ENCODE results near the gene SRF.

SRF gene

DNA sequence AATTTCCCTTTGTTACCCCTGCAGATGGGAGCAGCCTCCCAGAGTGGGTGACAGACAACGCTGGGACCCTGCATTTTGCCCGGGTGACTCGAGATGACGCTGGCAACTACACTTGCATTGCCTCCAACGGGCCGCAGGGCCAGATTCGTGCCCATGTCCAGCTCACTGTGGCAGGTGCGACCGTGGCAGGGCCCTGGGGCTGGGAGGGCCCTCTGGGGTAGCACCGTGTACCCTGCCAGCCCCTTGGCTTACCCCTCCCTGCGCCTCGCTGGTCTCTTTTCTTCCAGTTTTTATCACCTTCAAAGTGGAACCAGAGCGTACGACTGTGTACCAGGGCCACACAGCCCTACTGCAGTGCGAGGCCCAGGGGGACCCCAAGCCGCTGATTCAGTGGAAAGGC lies 29.4 kb upstream of the SRF start:
- peaks cover 9% of the 10 kb centered on the region for H3K4me1 ChIP-seq (ENCODE audit: insufficient read depth, low read length, severe bottlenecking)
- no peaks in the 10 kb centered on the region for H3K79me2 ChIP-seq (ENCODE audit: insufficient read depth, low read length)
- no peaks in the 10 kb centered on the region for H3K9me3 ChIP-seq (ENCODE audit: low read length)
- H3K36me3 ChIP-seq (ENCODE audit: insufficient read depth, low read length) = no peaks in the 10 kb centered on the region
- H3K9ac ChIP-seq (ENCODE audit: low read length) = no peak overlapping the region
- no peaks in the 10 kb centered on the region for H3F3A ChIP-seq (ENCODE audit: insufficient read depth, low read length)
- H2AFZ ChIP-seq (ENCODE audit: low read length) = no peak overlapping the region
- no peak overlapping the region for H3K27ac ChIP-seq (ENCODE audit: low read depth, low read length, poor library complexity, severe bottlenecking)
- no peaks in the 10 kb centered on the region for H3K27me3 ChIP-seq (ENCODE audit: insufficient read depth, low read length)
- H3K4me3 ChIP-seq (ENCODE audit: low read depth, low read length, poor library complexity, severe bottlenecking) = no peak overlapping the region
- H4K20me1 ChIP-seq (ENCODE audit: insufficient read depth, low read length) = no peaks in the 10 kb centered on the region
- no peaks in the 10 kb centered on the region for H3K9me2 ChIP-seq (ENCODE audit: low read depth, low read length)
- TF ChIP-seq EZH2 (IDR thresholded peaks at IDR 0.05; ENCODE audit: borderline replicate concordance, low read length) (no peak), CTCF (IDR thresholded peaks at IDR 0.05; ENCODE audit: low read length) (no peak)
- H3K4me2 ChIP-seq (ENCODE audit: low read length) = no peak overlapping the region

DNA sequence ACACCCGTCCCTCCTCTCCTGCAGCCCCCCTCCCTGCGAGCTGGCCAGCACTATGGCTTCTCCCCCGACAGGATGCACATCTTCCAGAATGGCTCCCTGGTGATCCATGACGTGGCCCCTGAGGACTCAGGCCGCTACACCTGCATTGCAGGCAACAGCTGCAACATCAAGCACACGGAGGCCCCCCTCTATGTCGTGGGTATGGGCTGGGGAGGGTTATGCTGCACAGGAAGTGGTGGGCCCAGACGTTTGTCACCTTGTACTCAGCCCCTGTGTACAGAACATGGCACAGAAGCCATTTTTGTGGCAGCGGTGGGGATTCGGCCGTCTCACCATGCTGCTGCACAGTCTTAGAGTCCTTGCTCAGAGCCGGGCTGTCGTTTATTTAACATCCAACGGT lies 29.0 kb upstream of the SRF start:
- H3K79me2 ChIP-seq (ENCODE audit: insufficient read depth, low read length) = no peaks in the 10 kb centered on the region
- no peaks in the 10 kb centered on the region for H3F3A ChIP-seq (ENCODE audit: insufficient read depth, low read length)
- no peaks in the 10 kb centered on the region for H3K27me3 ChIP-seq (ENCODE audit: insufficient read depth, low read length)
- no peak overlapping the region for H3K4me2 ChIP-seq (ENCODE audit: low read length)
- TF ChIP-seq EZH2 (IDR thresholded peaks at IDR 0.05; ENCODE audit: borderline replicate concordance, low read length) = no peak
- no peak for TF ChIP-seq CTCF (IDR thresholded peaks at IDR 0.05; ENCODE audit: low read length)
- H3K4me1 ChIP-seq (ENCODE audit: insufficient read depth, low read length, severe bottlenecking) = peaks cover 9% of the 10 kb centered on the region
- no peak overlapping the region for H3K4me3 ChIP-seq (ENCODE audit: low read depth, low read length, poor library complexity, severe bottlenecking)
- H3K9ac ChIP-seq (ENCODE audit: low read length) = no peak overlapping the region
- H3K9me2 ChIP-seq (ENCODE audit: low read depth, low read length) = no peaks in the 10 kb centered on the region
- no peak overlapping the region for H2AFZ ChIP-seq (ENCODE audit: low read length)
- H3K9me3 ChIP-seq (ENCODE audit: low read length) = no peaks in the 10 kb centered on the region
- H3K27ac ChIP-seq (ENCODE audit: low read depth, low read length, poor library complexity, severe bottlenecking) = no peak overlapping the region
- H3K36me3 ChIP-seq (ENCODE audit: insufficient read depth, low read length) = no peaks in the 10 kb centered on the region
- H4K20me1 ChIP-seq (ENCODE audit: insufficient read depth, low read length) = no peaks in the 10 kb centered on the region

DNA sequence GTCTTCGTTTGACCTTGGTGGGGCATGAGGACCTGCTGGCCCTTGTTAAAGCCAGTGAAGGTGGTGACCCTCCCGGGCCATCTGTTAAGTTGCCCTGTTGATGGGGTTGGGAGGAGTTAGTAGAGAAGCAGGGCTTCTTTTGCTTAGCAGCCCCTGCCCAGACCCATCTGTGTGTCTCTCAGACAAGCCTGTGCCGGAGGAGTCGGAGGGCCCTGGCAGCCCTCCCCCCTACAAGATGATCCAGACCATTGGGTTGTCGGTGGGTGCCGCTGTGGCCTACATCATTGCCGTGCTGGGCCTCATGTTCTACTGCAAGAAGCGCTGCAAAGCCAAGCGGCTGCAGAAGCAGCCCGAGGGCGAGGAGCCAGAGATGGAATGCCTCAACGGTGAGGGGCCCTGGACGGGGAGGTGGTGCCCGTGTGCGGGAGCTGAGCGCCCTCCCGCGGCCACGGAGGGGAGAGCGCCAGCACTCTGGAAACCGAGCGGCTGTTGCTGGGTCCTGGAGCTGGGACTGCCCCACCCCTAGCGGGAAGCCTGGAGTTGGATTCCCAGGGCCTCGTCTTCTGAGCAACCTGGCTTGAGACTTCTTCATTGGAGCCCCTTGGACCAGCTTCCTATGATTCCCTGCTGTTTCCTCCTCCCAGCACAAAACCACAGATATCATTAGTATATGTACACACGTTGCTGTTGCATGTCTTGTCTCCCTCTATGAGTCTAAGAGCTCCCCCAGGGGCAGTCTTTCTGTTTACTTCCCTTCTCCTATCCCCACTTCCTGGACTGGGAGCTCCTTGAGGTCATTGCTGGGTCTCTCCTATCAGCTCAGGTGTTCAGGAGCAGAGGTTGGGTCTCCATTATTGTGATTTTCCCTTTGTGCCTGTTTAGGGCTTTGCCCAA lies 27.6 kb upstream of the SRF start:
- H4K20me1 ChIP-seq (ENCODE audit: insufficient read depth, low read length) = no peaks in the 10 kb centered on the region
- H2AFZ ChIP-seq (ENCODE audit: low read length) = no peak overlapping the region
- H3K4me3 ChIP-seq (ENCODE audit: low read depth, low read length, poor library complexity, severe bottlenecking) = no peak overlapping the region
- H3K27me3 ChIP-seq (ENCODE audit: insufficient read depth, low read length) = no peaks in the 10 kb centered on the region
- H3K9ac ChIP-seq (ENCODE audit: low read length) = no peak overlapping the region; the same call in 1 of the 2 replicates
- no peaks in the 10 kb centered on the region for H3F3A ChIP-seq (ENCODE audit: insufficient read depth, low read length)
- H3K4me2 ChIP-seq (ENCODE audit: low read length) = peak overlapping the region; percentile 45
- no peaks in the 10 kb centered on the region for H3K9me2 ChIP-seq (ENCODE audit: low read depth, low read length)
- no peaks in the 10 kb centered on the region for H3K79me2 ChIP-seq (ENCODE audit: insufficient read depth, low read length)
- H3K4me1 ChIP-seq (ENCODE audit: insufficient read depth, low read length, severe bottlenecking) = peaks cover 9% of the 10 kb centered on the region
- TF ChIP-seq CTCF (IDR thresholded peaks at IDR 0.05; ENCODE audit: low read length) = peak; percentile 89
- no peak for TF ChIP-seq EZH2 (IDR thresholded peaks at IDR 0.05; ENCODE audit: borderline replicate concordance, low read length)
- no peaks in the 10 kb centered on the region for H3K9me3 ChIP-seq (ENCODE audit: low read length)
- no peak overlapping the region for H3K27ac ChIP-seq (ENCODE audit: low read depth, low read length, poor library complexity, severe bottlenecking)
- no peaks in the 10 kb centered on the region for H3K36me3 ChIP-seq (ENCODE audit: insufficient read depth, low read length)

Data from OCI-LY1 (cell line).